HG02970 (cell line): Measurements from ENCODE around the gene DAZAP1.

ENCODE experiments used
- ATAC-seq: cut with Tn5 transposase; IDR thresholded peaks from one replicate; pipeline ENCODE4 v1.9.1; 2021; ENCODE audit warnings: mild to moderate bottlenecking, moderate library complexity, moderate number of reproducible peaks; ENCODE audit not compliant: unreplicated experiment, low FRiP score

The DAZAP1 gene

GRCh38 chr19:1483131-1483978 lies 76.0 kb downstream of the DAZAP1 start:
- no peak for ATAC-seq

GRCh38 chr19:1483979-1484428 lies 76.6 kb downstream of the DAZAP1 start:
- no peak for ATAC-seq
